IMR-90 (cell line): ENCODE measurements around the gene CDC45. TPM values are rescaled to one million over a fixed set of nuclear protein-coding genes. Genes with fewer than 3 reads are reported as not detected.

Experiments used
- ATAC-seq: fragments of 200-7000 bp; cut with Tn5 transposase; 2 replicates; pipeline ENCODE4 v1.9.1; 2020; ENCODE audit warnings: low read depth, mild to moderate bottlenecking, moderate library complexity
- BruUV-seq: library from RNA; stranded (reverse); fragments of 400-500 nt; replicated peaks from 2 replicates; lab custom pipeline; 2021; lab: Mats Ljungman, UMichigan
- CTCF ChIA-PET: fragments of 300-600 bp; formaldehyde crosslinking; extraction: SDS; loops from one replicate; lab custom pipeline; 2021; ENCODE audit warnings: antibody characterized with exemption; lab: Yijun Ruan, JAX
- POLR2A ChIA-PET: fragments of 300-600 bp; sonication (Branson Sonifier 250); formaldehyde crosslinking; loops from one replicate; lab custom pipeline; 2022; ENCODE audit warnings: antibody characterized with exemption; ENCODE audit not compliant: unreplicated experiment; lab: Charles Lee
- DNase-seq: peaks from one replicate; pipeline ENCODE4 v3.0.0; 2013
- H2AFZ ChIP-seq: replicated peaks from 2 replicates; pipeline ENCODE3; 2013; ENCODE audit warnings: low read length, mild to moderate bottlenecking; ENCODE audit not compliant: poor library complexity
- H2AK5ac ChIP-seq: 2 replicates; pipeline ENCODE4 v1.6.1; 2013; ENCODE audit warnings: low read depth, low read length, inconsistent platforms
- H2AK9ac ChIP-seq: replicated peaks from 2 replicates; pipeline ENCODE3; 2013; ENCODE audit warnings: mild to moderate bottlenecking, low read depth, low read length, moderate library complexity; ENCODE audit not compliant: poor library complexity
- H2BK120ac ChIP-seq: 2 replicates; pipeline ENCODE4 v1.6.1; 2013; ENCODE audit warnings: low read depth, low read length, inconsistent platforms
- H2BK15ac ChIP-seq: 3 replicates; pipeline ENCODE4 v1.6.1; 2013; ENCODE audit warnings: low read depth, low read length, inconsistent platforms
- H2BK20ac ChIP-seq: 2 replicates; pipeline ENCODE4 v1.6.1; 2013; ENCODE audit warnings: low read depth, mild to moderate bottlenecking, inconsistent platforms, low read length, moderate library complexity
- H2BK5ac ChIP-seq: 2 replicates; pipeline ENCODE4 v1.6.1; 2013; ENCODE audit warnings: mild to moderate bottlenecking, low read depth, low read length, inconsistent platforms; ENCODE audit not compliant: poor library complexity, severe bottlenecking
- H3K14ac ChIP-seq: replicated peaks from 2 replicates; pipeline ENCODE4 v1.6.1; 2013; ENCODE audit warnings: low read depth, low read length, inconsistent platforms
- H3K18ac ChIP-seq: 2 replicates; pipeline ENCODE4 v1.6.1; 2013; ENCODE audit warnings: low read depth, low read length, control low read depth
- H3K23ac ChIP-seq: 2 replicates; pipeline ENCODE4 v1.6.1; 2013; ENCODE audit warnings: low read depth, low read length, inconsistent platforms
- H3K27ac ChIP-seq: 2 replicates; pipeline ENCODE4 v1.5.1; 2013; ENCODE audit warnings: mild to moderate bottlenecking, control low read depth, low read length; ENCODE audit not compliant: insufficient read depth
- H3K27me3 ChIP-seq: 2 replicates; pipeline ENCODE4 v1.6.1; 2013; ENCODE audit warnings: low read length; ENCODE audit not compliant: control insufficient read depth, insufficient read depth
- H3K36me3 ChIP-seq: 2 replicates; pipeline ENCODE4 v1.6.1; 2013; ENCODE audit warnings: low read length, mixed read lengths; ENCODE audit not compliant: control insufficient read depth, insufficient read depth
- H3K4ac ChIP-seq: 2 replicates; pipeline ENCODE4 v1.6.1; 2013; ENCODE audit warnings: low read depth, low read length, inconsistent platforms
- H3K4me1 ChIP-seq: 2 replicates; pipeline ENCODE4 v1.6.1; 2013; ENCODE audit warnings: low read length, mixed read lengths; ENCODE audit not compliant: control insufficient read depth, insufficient read depth
- H3K4me2 ChIP-seq: 2 replicates; pipeline ENCODE4 v1.6.1; 2013; ENCODE audit warnings: low read depth, mild to moderate bottlenecking, control low read depth, low read length, moderate library complexity
- H3K4me3 ChIP-seq: 2 replicates; pipeline ENCODE4 v1.5.1; 2013; ENCODE audit warnings: low read depth, mild to moderate bottlenecking, control low read depth, low read length, moderate library complexity; ENCODE audit not compliant: insufficient read depth
- H3K56ac ChIP-seq: 2 replicates; pipeline ENCODE4 v1.6.1; 2013; ENCODE audit warnings: low read length, inconsistent platforms; ENCODE audit not compliant: insufficient read depth; ENCODE audit errors: extremely low read depth
- H3K79me1 ChIP-seq, 2 experiments: 2 replicates each; pipeline ENCODE4 v1.6.1; 2013; ENCODE audit warnings: low read length in 2 of 2, inconsistent platforms in 1 of 2, low read depth in 1 of 2
- H3K9ac ChIP-seq: 2 replicates; pipeline ENCODE4 v1.6.1; 2013; ENCODE audit warnings: low read depth, low read length, control low read depth
- H3K9me1 ChIP-seq: 2 replicates; pipeline ENCODE4 v1.6.1; 2013; ENCODE audit warnings: low read length, inconsistent platforms; ENCODE audit not compliant: insufficient read depth
- H3K9me3 ChIP-seq: 2 replicates; pipeline ENCODE4 v1.6.1; 2013; ENCODE audit warnings: low read length; ENCODE audit not compliant: control insufficient read depth, insufficient read depth
- H4K20me1 ChIP-seq: 2 replicates; pipeline ENCODE4 v1.6.1; 2013; ENCODE audit warnings: low read length, inconsistent platforms; ENCODE audit not compliant: insufficient read depth
- H4K5ac ChIP-seq: 2 replicates; pipeline ENCODE4 v1.6.1; 2013; ENCODE audit warnings: mild to moderate bottlenecking, low read depth, low read length, control low read depth
- H4K8ac ChIP-seq, 2 experiments: 2 replicates each; pipeline ENCODE4 v1.6.1; 2013; ENCODE audit warnings: low read depth in 2 of 2, low read length in 2 of 2, control low read depth in 1 of 2, inconsistent platforms in 1 of 2
- H4K91ac ChIP-seq: 2 replicates; pipeline ENCODE4 v1.6.1; 2013; ENCODE audit warnings: low read depth, low read length, inconsistent platforms; ENCODE audit not compliant: insufficient read depth
- FOS ChIP-seq: fragments of 150-350 bp; IDR thresholded peaks from 2 replicates; pipeline ENCODE4 v1.6.1; 2016; ENCODE audit warnings: low read depth, low read length
- RFX5 ChIP-seq: IDR thresholded peaks from 2 replicates; pipeline ENCODE4 v1.8.0; 2012; ENCODE audit warnings: low read depth, mild to moderate bottlenecking, low read length, moderate library complexity
- WGBS, 2 experiments: methylation state at CpG; one replicate each; pipeline versions ENCODE4 v1.1.5 to v1.1.7; 2013; ENCODE audit warnings: missing lambda C conversion rate in 2 of 2; ENCODE audit not compliant: insufficient read length in 1 of 2; ENCODE audit errors: extremely low coverage in 2 of 2; 5-methylcytosine and 5-hydroxymethylcytosine counted together
- dilution Hi-C: fragments of 300-500 bp; cut with HindIII; formaldehyde crosslinking; loops from one replicate; pipeline ENCODE4 v1.14.3; 2018; ENCODE audit warnings: low sequenced_read_pairs; ENCODE audit not compliant: unreplicated experiment
- in situ Hi-C: fragments of 300-500 bp; cut with MboI; formaldehyde crosslinking; loops from 3 replicates; pipeline ENCODE4 v1.14.3; 2019; ENCODE audit warnings: low sequenced_read_pairs, inconsistent platforms, mixed read lengths
- intact Hi-C: fragments of 100-400 bp; cut with micrococcal nuclease; formaldehyde crosslinking; loops from 2 replicates; pipeline ENCODE4 v1.10.0; 2022
- polyA plus RNA-seq, 3 experiments: library from polyadenylated mRNA; depleted of rRNA; stranded (reverse); fragments of >200 nt; gene quantifications; 2 replicates each; pipeline ENCODE4 v1.2.3, GENCODE V29; 2012; ENCODE audit warnings: low replicate concordance in 1 of 3
- total RNA-seq: library from RNA; depleted of rRNA; stranded (reverse); fragments of >200 nt; gene quantifications from 2 replicates; pipeline ENCODE4 v1.2.3, GENCODE V29; 2012

Gene CDC45
- total and polyA plus RNA-seq, 2 of the 4 experiments (the other 2 are of a cell fraction): 22.7 to 44.6 TPM

DNA sequence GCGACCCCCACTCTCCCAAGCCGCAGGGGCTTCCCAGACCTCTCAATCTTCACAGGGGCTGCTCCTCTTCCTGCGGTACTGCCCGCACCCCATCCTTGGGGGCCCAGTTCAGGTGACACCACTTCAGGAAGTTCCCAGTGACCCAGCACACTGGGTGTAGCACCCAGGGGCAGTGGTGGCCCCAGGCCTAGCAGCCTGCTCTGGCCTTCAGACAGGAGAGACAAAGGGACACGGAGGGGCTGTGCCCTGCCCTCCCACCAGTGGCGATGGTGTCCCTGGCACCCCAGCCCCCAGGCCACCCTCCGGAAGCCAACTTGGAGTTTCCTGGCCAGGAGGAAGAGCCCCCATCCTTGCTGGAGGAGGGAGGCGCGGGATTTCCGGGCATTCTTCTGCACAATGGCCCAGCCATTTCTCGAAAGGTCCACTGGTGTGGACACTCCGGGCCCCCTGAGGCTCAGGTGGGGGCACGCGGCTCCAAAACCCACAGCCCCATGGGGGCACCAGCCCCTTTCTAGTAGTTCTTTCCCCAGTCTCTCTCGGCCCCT is 45.5 kb downstream of the CDC45 start:
- no peak for TF ChIP-seq FOS
- no peak for TF ChIP-seq RFX5
- Histone ChIP-seq H3K23ac (no peak overlapping the region), H3K79me1 (no peaks in the 10 kb centered on the region), H3K9me3 (no peaks in the 10 kb centered on the region), H2BK120ac (no peak overlapping the region), H4K8ac (no peak overlapping the region), H3K18ac (no peak overlapping the region), H2BK15ac (no peak overlapping the region), H3K36me3 (no peaks in the 10 kb centered on the region), H3K27me3 (peaks cover 17% of the 10 kb centered on the region), H3K14ac (no peak overlapping the region), H3K4me1 (no peaks in the 10 kb centered on the region; the same call in 1 of the 2 replicates), H3K4ac (no peak overlapping the region), H2BK5ac (no peak overlapping the region), H3K4me3 (no peak overlapping the region), H4K20me1 (peaks cover 4% of the 10 kb centered on the region; the same call in 1 of the 2 replicates), H2AFZ (peak overlapping the region; percentile 56), H3K4me2 (no peak overlapping the region), H3K56ac (no peak overlapping the region), H3K9ac (no peak overlapping the region), H3K9me1 (no peaks in the 10 kb centered on the region), H4K5ac (no peak overlapping the region), H4K91ac (no peak overlapping the region), H3K27ac (no peak overlapping the region), H2BK20ac (no peak overlapping the region), H2AK5ac (no peak overlapping the region), H2AK9ac (no peak overlapping the region)
- dilution Hi-C loops (no loop called here), in situ Hi-C loops (no loop called here), intact Hi-C loops (no loop called here)
- POLR2A ChIA-PET: no interaction called here
- ATAC-seq (no peak), DNase-seq (no peak)
- WGBS, 2 experiments: no CpG with 5 or more reads among the region's 15 CpGs
- no TSS peak for BruUV-seq
- CTCF ChIA-PET: no interaction called here
